Measurements from ENCODE around the gene GLP2R. TPM values are rescaled to one million over a fixed set of nuclear protein-coding genes. Genes with fewer than 3 reads are reported as not detected.

Gene GLP2R
- total RNA-seq, 4 donors from 2014 or later = 1.1 TPM; not detected in 3

DNA sequence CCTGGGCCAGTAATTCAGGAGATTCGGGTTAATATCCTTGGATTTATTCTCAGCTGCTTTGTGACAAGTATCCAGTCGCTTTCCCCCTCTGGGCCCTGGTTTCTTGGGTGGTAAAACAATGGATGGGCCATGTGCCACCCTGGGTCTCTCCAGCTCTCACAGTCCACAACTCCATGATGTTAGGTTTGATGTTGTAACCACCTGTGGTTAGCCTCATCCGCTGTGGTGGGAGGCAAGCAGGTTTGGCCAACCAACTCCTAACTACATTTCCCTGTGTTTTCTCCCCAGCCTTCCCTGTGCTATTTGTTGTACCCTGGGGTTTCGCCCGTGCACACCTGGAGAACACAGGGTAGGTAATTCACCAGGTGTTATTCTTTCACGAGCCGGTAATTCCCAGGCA, 35.1 kb downstream of the GLP2R start:
- TF ChIP-seq, protein P1, sequence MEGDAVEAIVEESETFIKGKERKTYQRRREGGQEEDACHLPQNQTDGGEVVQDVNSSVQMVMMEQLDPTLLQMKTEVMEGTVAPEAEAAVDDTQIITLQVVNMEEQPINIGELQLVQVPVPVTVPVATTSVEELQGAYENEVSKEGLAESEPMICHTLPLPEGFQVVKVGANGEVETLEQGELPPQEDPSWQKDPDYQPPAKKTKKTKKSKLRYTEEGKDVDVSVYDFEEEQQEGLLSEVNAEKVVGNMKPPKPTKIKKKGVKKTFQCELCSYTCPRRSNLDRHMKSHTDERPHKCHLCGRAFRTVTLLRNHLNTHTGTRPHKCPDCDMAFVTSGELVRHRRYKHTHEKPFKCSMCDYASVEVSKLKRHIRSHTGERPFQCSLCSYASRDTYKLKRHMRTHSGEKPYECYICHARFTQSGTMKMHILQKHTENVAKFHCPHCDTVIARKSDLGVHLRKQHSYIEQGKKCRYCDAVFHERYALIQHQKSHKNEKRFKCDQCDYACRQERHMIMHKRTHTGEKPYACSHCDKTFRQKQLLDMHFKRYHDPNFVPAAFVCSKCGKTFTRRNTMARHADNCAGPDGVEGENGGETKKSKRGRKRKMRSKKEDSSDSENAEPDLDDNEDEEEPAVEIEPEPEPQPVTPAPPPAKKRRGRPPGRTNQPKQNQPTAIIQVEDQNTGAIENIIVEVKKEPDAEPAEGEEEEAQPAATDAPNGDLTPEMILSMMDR (IDR thresholded peaks at IDR 0.05 in 4 of 5, conservative IDR thresholded peaks at IDR 0.05 in 1 of 5) = no peak
- TF ChIP-seq POLR2A (IDR thresholded peaks at IDR 0.05) = no peak
- H3K4me1 ChIP-seq = no peaks in the 10 kb centered on the region
- intact Hi-C loops (cut with DNase I; ENCODE audit: low total_unique reads) (no loop called here), in situ Hi-C loops (cut with MboI; ENCODE audit: low sequenced_read_pairs in 4 of 4) (no loop called here)
- H3K9me3 ChIP-seq = no peaks in the 10 kb centered on the region
- no peaks in the 10 kb centered on the region for H3K36me3 ChIP-seq
- ATAC-seq (no peak), DNase-seq (no peak)
- H3K27ac ChIP-seq = no peak overlapping the region
- no peak overlapping the region for H3K4me3 ChIP-seq
- H3K27me3 ChIP-seq = no peaks in the 10 kb centered on the region

GRCh38 chr17:9862220-9862619, 36.5 kb downstream of the GLP2R start:
- TF ChIP-seq, protein P1 (IDR thresholded peaks at IDR 0.05 in 4 of 5, conservative IDR thresholded peaks at IDR 0.05 in 1 of 5) = no peak
- no peak for TF ChIP-seq POLR2A (IDR thresholded peaks at IDR 0.05)
- H3K9me3 ChIP-seq = no peaks in the 10 kb centered on the region
- intact Hi-C loops (cut with DNase I; ENCODE audit: low total_unique reads) (no loop called here), in situ Hi-C loops (cut with MboI; ENCODE audit: low sequenced_read_pairs in 4 of 4) (no loop called here)
- no peaks in the 10 kb centered on the region for H3K36me3 ChIP-seq
- no peaks in the 10 kb centered on the region for H3K27me3 ChIP-seq
- H3K4me3 ChIP-seq = no peak overlapping the region
- ATAC-seq = no peak
- no peak overlapping the region for H3K27ac ChIP-seq
- DNase-seq = no peak
- H3K4me1 ChIP-seq = no peaks in the 10 kb centered on the region

GRCh38 chr17:9862949-9863348, 37.2 kb downstream of the GLP2R start:
- Histone ChIP-seq H3K4me1 (no peaks in the 10 kb centered on the region), H3K9me3 (no peaks in the 10 kb centered on the region), H3K36me3 (no peaks in the 10 kb centered on the region), H3K27me3 (no peaks in the 10 kb centered on the region), H3K4me3 (no peak overlapping the region), H3K27ac (no peak overlapping the region)
- intact Hi-C loops (cut with DNase I; ENCODE audit: low total_unique reads) = no loop called here
- no peak for TF ChIP-seq POLR2A (IDR thresholded peaks at IDR 0.05)
- TF ChIP-seq, protein P1 (IDR thresholded peaks at IDR 0.05 in 4 of 5, conservative IDR thresholded peaks at IDR 0.05 in 1 of 5) = no peak
- ATAC-seq (no peak), DNase-seq (no peak)
- in situ Hi-C loops (cut with MboI; ENCODE audit: low sequenced_read_pairs in 4 of 4) = no loop called here

- Histone ChIP-seq H3K9me3 (no peaks in the 10 kb centered on the region), H3K4me1 (no peaks in the 10 kb centered on the region), H3K27ac (no peak overlapping the region), H3K4me3 (no peak overlapping the region), H3K27me3 (no peaks in the 10 kb centered on the region), H3K36me3 (no peaks in the 10 kb centered on the region)
- in situ Hi-C loops (cut with MboI; ENCODE audit: low sequenced_read_pairs in 4 of 4) (no loop called here), intact Hi-C loops (cut with DNase I; ENCODE audit: low total_unique reads) (no loop called here)
- DNase-seq = no peak
- no peak for ATAC-seq
- no peak for TF ChIP-seq POLR2A (IDR thresholded peaks at IDR 0.05)
- TF ChIP-seq, protein P1 (IDR thresholded peaks at IDR 0.05 in 4 of 5, conservative IDR thresholded peaks at IDR 0.05 in 1 of 5) = no peak
Measured at GRCh38 chr17:9865586-9865985, 39.9 kb downstream of the GLP2R start.

GRCh38 chr17:9868552-9868951, 42.8 kb downstream of the GLP2R start:
- Histone ChIP-seq H3K9me3 (no peaks in the 10 kb centered on the region), H3K36me3 (no peaks in the 10 kb centered on the region), H3K4me1 (no peaks in the 10 kb centered on the region), H3K27me3 (no peaks in the 10 kb centered on the region), H3K27ac (no peak overlapping the region), H3K4me3 (no peak overlapping the region)
- intact Hi-C loops (cut with DNase I; ENCODE audit: low total_unique reads) (no loop called here), in situ Hi-C loops (cut with MboI; ENCODE audit: low sequenced_read_pairs in 4 of 4) (no loop called here)
- no peak for ATAC-seq
- no peak for DNase-seq
- TF ChIP-seq, protein P1 (IDR thresholded peaks at IDR 0.05 in 4 of 5, conservative IDR thresholded peaks at IDR 0.05 in 1 of 5) = no peak
- TF ChIP-seq POLR2A (IDR thresholded peaks at IDR 0.05) = no peak

All from gastrocnemius medialis (tissue), 4 donors.